ENCODE results near the gene ARFIP1.
"Not testable (repeated sequence)": the region's sequence is repeated elsewhere in the genome, so short reads cannot be mapped to it uniquely, and the experiment has no call there.

ARFIP1 gene

GRCh38 chr4:152848508-152848907 lies 68.8 kb downstream of the ARFIP1 start:
- DNase-seq, result no peak

DNA sequence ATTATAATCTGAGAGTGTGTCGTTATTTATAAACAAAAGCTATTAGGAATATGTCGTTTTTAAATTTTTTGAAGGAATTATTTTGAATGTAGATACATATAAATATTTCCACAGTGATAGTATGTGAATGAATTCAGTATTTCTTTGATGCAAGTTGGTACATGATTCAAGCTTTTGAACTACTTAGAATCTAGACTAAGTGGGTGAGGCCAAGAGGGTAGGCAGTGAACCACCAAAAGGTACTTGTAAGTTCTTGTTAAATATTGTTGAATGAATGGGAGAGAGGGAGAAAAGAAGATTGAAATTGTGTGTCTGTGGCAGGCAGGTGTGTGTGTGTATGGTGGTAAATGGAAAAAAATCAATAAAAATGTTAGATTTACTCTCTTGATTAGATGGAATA lies 69.6 kb downstream of the ARFIP1 start:
- DNase-seq, result no peak

- no peak for DNase-seq
Observed at GRCh38 chr4:152850377-152850776, 70.6 kb downstream of the ARFIP1 start.

GRCh38 chr4:152851226-152851625 lies 71.5 kb downstream of the ARFIP1 start:
- no peak for DNase-seq

GRCh38 chr4:152853293-152853692 lies 73.5 kb downstream of the ARFIP1 start:
- DNase-seq, result no peak

DNA sequence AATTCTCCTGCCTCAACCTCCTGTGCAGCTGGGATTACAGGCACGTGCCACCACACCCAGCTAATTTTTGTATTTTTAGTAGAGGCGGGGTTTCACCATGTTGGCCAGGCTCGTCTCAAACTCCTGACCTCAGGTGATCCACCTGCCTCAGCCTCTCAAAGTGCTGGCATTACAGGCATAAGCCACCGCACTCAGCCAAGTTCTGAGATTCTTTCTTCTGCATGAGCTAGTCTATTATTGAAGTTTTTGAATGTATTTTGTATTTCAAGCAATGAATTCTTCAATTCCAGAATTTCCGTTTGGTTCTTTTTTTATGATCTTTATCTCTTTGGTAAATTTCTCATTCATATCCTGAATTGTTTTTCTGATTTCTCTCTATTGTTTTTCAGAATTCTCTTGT lies 74.3 kb downstream of the ARFIP1 start:
- not testable (repeated sequence) for DNase-seq

GRCh38 chr4:152856960-152857359 lies 77.2 kb downstream of the ARFIP1 start:
- DNase-seq, result no peak

GRCh38 chr4:152858934-152859333 lies 79.2 kb downstream of the ARFIP1 start:
- no peak for DNase-seq

- DNase-seq, result no peak
Observed at GRCh38 chr4:152860046-152860445, 80.3 kb downstream of the ARFIP1 start.

DNA sequence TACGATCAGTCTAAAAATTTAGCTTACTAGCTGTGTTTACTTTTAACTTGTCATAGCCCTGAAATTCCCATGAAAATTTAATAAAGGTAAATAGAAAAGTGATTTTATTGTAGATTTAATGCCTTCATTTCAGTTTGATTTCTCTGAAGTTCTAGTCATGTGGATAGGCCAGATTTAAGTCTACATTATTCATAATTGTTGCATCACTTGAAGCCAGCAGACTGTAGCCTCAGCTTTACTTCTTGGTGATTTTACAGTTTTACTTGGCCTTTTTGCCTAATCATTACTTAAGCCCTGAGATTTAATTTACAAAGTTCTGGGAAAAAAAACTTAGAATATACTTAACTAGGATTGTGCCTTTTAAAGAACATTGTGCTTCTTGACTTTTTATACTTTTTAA lies 82.9 kb downstream of the ARFIP1 start:
- no peak for DNase-seq

GRCh38 chr4:152864361-152864760 lies 84.6 kb downstream of the ARFIP1 start:
- DNase-seq, result no peak

DNA sequence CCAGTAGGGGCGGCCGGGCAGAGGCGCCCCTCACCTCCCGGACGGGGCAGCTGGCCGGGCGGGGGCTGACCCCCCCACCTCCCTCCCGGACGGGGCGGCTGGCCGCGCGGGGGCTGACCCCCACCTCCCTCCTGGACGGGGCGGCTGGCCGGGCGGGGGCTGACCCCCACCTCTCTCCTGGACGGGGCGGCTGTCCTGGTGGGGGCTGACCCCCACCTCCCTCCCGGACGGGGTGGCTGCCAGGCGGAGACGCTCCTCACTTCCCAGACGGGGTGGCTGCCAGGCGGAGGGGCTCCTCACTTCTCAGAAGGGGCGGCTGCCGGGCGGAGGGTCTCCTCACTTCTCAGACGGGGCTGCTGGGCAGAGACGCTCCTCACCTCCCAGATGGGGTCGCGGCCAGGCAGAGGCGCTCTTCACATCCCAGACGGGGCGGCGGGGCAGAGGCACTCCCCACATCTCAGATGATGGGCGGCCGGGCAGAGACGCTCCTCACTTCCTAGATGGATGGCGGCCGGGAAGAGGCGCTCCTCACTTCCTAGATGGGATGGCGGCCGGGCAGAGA lies 86.8 kb downstream of the ARFIP1 start:
- DNase-seq, result not testable (repeated sequence)

DNA sequence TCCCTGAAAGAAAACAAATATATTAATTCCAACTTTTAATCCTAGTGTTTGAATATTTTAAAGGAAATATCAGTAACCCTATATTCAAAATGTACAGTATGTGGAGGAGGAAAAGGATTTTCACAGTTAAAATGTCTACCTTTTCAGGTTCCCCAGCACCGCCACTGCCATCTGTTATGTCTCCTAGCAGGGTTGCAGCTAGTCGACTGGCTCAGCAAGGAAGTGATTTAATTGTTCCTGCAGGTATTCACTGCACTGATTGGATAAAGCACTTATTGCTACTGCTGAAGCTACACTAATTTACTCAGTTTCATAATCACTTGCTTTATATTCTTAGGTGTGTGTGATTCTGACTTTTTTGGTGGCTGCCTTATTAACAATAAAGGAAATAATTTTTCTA lies 90.9 kb downstream of the ARFIP1 start:
- no peak for DNase-seq

DNA sequence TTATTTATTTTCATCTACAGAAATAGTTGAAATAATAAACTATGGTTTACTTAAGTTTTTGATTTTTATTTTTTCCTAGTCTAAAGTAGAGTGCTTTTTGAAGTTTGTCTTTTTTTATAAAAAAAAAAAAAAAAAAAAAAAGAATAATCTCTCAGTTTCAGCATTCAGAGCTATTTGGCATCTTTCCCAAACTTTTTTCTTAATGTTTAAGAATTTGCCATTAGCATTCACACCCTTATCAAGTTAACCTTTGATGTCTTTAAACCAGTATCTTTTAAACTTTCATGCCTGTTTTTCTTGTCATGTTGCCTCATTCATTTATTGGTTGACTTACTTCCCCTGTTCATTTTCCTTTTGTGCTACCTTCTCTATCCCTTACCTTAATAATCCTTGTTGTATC lies 95.5 kb downstream of the ARFIP1 start:
- no peak for DNase-seq

- no peak for DNase-seq
Observed at GRCh38 chr4:152877868-152878267, 98.1 kb downstream of the ARFIP1 start.

GRCh38 chr4:152880263-152880662 lies 100.5 kb downstream of the ARFIP1 start:
- DNase-seq, result no peak

DNA sequence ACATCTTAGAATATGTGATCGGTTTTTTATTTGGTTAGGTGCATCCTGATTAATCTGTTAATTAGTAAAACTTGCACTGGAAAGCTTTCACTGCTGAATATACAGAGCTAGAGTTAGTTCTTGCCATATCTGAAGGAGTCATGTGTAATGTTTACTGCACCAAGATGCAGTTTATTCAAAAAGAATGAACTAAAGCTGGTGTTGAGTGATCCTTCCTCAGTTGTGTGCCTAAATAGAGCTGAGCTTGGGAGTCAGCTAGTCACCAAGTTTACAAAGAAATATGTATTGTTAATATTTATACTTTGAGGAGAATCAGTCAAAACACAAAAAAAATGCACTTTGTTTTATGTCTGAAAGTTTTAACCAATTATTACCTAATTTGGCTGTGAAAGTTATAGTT lies 102.2 kb downstream of the ARFIP1 start:
- DNase-seq, result no peak

GRCh38 chr4:152885185-152885584 lies 105.4 kb downstream of the ARFIP1 start:
- DNase-seq, result no peak

DNA sequence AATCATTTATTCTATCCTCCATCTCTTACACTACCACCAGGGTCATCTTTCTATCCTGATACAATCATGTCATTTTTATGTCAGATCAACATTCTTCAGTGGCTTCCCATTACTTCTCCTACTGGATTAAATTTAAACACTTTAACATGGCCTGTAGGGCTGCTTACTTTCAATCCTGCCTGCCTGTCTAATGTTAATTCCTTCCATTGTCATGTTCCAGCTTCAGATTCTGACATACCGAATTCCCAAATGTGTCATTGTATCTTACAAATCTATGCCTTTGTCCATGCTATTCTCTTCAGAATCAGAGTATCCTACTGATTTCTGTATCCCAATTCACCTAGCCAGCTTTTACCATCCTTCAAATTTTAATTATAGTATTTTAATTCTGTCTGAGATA lies 106.4 kb downstream of the ARFIP1 start:
- DNase-seq, result no peak

GRCh38 chr4:152887981-152888380 lies 108.2 kb downstream of the ARFIP1 start:
- DNase-seq, result no peak

DNA sequence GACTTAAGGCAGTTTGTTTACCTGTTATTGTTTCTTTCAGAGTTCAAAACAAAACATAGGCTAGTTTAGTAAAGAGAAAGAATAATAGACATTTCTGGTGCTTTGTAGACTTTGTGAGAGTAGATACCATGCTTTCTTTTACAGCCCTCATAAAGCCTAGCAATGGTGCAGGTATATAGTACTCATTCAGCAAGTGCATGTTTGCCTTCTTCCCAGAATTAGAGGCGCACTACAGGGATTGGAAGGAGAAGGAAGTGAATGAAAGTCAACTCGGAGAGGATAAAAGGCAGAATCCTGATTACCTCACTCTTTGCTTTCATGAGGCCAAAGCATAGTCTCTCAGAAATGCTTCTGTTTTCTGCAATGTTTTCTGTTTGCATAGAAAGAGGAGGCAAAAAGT lies 113.2 kb downstream of the ARFIP1 start:
- no peak for DNase-seq

GRCh38 chr4:152894673-152895072 lies 114.9 kb downstream of the ARFIP1 start:
- DNase-seq, result no peak

DNA sequence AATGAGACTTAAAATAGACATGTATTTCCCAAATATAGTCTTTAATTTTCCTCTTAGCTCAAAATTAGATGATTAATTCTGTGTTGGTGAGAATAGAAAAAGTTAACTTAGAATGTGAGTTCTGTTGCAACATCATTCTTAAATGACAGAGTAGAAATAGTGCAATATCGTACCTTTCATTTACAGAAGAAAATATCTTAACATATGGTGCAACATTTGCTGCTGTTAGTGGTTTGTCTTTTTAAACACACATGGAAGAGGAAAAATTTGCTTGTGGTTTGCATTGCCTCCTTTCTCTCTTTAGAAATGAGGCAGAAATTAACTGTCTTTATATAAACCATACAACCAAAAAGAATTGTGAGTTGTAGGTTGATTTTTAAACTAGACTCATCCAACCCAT lies 117.1 kb downstream of the ARFIP1 start:
- DNase-seq, result no peak

DNA sequence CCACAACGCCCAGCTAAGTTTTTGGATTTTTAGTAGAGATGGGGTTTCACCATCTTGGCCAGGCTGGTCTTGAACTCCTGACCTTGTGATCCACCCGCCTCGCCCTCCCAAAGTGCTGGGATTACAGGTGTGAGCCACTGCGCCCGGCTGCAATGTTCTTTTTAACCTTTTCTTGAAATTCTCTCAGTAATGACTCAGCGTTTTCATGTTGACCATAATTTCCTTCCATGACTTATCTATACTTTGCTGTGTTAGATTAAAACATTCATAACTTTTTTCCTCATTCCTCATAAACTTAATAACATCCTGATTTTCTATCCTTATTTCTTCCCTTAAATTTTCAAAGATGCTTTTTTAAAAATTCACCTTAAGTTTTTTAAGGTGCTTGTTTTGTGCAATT lies 118.4 kb downstream of the ARFIP1 start:
- DNase-seq, result not testable (repeated sequence)

DNA sequence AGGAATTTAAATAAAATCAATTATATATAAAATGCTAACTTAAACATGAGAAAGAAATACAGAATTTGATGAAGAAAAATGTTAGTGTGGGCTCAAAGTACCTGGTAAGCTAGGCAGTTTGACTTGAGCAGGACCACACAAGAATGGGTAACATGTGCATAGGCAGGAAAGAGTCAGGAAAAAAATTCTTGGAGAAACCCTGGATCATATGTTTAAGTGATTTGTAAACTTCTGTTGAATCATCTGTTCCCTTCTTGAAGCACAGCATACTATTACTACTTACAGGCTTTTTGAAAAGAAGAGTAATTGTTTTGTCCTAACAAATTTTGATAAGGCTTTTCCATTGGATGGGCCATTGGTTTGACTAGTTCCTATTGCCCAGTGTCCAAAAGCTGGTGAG lies 118.9 kb downstream of the ARFIP1 start:
- no peak for DNase-seq

- no peak for DNase-seq
Observed at GRCh38 chr4:152900395-152900794, 120.6 kb downstream of the ARFIP1 start.
